NCI-H2029 treated with DMSO at 0.1 percent for 48 hours (cell line): Measurements from ENCODE around the gene TMSB15C.
A peak's percentile ranks its signal among the peaks of the same experiment; 100 is the strongest.
"Not testable (repeated sequence)": the region's sequence is repeated elsewhere in the genome, so short reads cannot be mapped to it uniquely, and the experiment has no call there.

ENCODE experiments used
- DNase-seq: peaks from one replicate; lab custom pipeline; 2025; lab: John Stamatoyannopoulos, UW

TMSB15C gene

DNA sequence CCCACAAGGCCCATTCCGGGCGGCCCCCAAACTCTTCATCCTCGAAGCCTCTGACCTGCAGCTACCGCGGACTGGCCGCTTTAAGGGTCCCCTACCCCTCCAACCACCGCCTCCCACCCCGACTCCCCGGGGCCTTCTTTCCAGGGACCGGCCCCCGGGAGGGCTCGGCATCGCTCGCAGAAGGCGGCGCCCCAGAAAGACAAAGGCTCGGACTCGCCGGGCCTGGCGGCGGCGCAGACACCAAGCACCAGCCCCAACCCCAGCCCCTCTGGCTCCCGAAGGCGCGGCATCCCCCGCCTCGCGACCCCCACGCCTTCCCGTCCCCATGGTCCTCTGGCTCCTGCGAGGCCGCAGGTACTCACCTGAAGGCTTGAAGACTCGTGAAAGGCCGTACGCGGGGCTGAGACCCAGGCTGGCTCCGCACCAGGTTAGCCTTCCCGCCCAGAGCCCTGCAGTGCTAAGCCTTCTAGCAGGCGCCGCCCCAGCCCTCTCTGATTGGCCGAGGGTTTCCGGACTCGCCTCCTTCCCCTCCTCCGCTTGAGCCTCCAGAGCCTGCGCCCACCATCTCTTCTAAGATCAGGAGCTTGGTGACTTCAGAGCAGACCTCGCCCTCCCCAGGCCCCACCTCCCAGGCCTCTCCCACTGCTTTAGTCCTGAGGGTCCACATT is at the start of gene TMSB15C:
TMSB15C (minus strand) TSS at position 459 of the 668 bp plus-strand sequence.
- not testable (repeated sequence) for DNase-seq

DNA sequence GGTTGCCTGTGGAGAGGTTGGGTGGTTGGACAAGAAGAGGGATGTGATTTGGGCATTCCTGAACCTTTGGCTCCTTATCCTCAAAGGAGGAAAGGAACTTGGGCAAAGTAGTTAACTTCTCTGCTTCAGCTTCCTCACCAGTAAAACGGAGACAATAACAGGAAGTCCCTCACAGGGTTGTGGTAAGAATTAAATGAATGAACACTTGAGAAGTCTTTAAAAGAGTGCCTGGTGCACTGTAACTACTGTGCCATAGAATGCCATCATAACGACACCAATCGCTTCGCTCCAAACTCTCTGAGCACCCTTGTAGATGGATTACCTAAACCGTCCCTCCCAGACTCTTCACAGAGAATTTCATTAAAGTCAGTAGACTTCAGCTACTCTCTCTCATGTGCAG is 46.8 kb upstream of the TMSB15C start:
- no peak for DNase-seq

DNA sequence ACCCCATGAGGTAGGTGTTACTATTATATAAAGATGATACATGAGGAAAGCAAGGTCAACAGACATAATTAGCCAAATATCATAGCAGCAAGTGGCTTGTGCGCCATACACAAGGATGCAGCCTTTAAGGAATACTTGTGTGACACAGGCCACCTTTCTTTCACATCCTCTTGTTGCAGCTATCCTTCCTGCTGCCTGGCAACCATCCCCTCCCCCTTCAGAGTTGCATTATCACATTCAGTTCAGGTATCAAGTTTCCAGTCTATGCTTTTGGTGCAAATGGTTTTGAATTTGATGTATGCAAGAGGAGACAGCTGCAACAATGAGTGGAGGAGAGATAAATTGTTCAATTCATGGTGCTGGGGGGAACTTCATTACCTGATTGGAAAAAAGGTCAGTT is 42.7 kb upstream of the TMSB15C start:
- no peak for DNase-seq

DNA sequence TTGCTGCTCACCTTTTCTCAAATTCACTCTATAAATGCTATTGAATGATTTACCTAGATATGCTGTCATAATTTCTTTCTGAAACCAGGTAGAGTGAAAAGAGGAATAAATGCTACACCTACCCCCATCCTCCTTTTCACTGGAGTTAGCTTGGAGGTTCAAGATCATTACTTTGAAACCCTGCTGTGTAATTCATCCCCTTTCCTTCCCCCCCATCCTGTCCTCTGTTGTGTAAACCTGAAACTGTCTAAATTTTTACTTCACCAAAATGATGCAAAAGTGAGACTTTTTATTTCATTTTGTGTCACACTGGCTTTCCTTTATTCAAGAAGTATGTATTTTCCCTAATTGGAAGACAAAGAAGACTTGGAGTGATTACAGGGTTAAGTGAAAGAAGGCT is 41.7 kb upstream of the TMSB15C start:
- no peak for DNase-seq

DNA sequence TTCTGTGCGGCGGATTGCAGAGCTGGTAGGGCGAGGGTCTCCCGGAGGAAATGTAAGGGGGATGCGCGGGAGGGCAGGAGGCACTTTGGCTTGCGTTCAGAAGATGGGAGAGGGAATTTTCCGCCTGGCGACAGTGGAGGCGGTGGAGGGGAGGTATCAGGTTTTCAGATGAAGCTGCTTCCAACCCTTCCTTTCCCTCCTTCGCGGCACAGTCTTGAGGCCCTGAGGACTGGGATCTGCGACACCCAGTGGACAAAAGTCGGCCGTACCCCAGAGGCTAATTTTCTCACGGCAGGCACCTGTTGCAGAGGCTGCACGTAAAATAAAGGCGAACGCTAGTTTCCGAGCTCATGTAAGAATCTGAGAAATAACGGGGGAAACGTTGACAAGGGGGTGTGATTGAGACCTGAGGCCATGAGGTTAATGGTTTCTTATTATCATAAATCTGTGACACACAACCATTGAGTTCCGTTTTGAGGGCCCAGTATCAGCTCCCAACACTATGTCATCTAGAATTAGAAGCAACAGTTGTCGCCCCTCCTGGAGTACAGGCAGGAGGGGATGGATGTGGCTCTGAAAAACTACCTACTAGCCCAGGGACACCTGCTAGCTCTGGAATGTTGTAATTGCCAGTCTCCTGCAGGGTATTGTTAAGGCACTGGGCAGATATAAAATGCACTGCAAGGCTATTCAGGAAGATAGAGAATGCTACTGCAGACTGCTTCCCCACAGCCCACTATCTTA is 37.4 kb upstream of the TMSB15C start:
- no peak for DNase-seq

DNA sequence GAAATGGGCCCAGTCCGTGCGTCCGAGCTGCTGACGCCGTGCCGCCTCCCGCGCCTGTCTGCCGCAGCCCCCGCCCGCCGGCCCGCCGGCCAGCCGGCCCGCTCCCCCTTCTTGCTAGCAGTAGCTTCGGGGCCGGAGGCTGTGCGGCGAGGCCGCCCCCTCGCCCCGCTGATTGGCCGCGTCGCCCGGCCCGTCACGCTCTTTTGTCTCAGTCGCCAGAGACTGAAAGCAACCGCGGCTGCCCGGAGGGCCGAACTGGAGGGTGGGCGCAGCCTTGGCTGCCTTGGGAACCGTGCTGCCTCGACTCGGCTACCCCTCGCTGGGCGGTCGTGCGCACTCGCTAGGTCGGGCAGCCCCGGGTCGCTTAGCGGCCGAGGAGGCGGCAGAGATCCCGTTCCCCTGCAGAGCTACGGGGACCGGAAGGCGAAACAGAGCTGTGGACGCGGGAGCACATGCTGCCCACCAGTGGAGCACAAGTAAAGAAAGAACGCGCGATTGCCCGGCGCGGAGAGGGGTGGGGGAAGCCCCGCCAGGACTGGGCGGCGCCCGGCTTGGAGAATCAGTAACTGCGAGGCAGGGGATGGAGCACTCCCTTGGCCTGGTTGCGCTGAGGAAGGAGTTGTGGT is 36.4 kb upstream of the TMSB15C start, which contains the start of gene ZCCHC18:
ZCCHC18 (plus strand) TSS at position 198 of the 626 bp plus-strand sequence. CDS start 1,589 bp downstream, outside the sequence.
- peak; percentile 0 for DNase-seq

DNA sequence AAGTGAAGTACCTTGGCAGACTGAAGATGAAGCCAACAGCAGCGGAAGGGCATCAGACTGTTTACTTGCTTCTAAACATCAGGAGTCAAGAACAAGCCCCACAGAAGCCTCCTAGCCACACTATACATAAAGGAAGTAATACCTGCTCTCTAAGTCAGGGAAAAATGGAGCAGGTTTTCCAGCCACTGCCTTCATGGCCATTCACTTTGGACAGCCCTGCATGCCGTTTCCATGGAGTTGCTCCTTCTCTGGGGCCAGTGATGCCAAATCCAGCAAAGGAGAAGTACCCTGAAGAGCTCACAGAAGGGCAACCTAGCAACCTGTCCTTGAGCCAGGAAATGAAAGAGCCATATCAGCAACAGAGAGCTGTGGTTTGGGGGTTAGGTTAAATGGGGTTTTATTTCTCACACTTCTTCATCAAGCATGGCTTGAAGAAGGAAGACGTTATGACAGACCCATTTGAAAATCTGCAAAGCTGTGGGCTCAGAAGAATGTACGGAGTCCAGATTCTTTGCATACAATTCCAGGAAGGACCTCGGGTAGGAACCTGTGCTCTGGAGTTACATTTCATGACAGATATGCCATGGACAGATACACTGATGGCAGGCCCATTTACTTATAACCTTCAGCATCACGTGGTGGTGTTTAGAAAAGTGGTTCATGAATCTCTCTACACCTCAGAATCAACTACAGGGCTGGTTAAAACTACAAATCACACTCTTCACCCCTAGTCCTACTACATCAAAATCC is 34.6 kb upstream of the TMSB15C start:
- not testable (repeated sequence) for DNase-seq

DNA sequence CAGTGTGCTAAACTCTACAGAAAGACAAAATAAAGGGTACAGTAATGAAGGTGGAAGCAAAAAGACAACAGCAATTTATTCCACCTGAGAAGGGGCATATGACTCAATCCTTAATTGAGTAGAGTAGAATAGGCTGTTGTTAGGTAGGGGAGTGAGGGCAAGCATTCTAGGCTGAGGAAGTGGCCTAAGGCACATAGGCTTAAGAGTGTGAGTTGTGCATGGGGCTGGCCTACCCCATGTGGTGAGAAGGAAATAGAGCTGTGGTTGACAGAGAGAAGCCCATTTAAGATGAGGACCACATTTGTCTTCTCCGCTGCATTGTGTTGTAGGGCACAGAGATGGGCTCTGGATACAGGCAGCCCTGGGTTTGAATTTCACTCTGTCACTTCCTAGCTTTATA is 32.9 kb upstream of the TMSB15C start:
- no peak for DNase-seq

DNA sequence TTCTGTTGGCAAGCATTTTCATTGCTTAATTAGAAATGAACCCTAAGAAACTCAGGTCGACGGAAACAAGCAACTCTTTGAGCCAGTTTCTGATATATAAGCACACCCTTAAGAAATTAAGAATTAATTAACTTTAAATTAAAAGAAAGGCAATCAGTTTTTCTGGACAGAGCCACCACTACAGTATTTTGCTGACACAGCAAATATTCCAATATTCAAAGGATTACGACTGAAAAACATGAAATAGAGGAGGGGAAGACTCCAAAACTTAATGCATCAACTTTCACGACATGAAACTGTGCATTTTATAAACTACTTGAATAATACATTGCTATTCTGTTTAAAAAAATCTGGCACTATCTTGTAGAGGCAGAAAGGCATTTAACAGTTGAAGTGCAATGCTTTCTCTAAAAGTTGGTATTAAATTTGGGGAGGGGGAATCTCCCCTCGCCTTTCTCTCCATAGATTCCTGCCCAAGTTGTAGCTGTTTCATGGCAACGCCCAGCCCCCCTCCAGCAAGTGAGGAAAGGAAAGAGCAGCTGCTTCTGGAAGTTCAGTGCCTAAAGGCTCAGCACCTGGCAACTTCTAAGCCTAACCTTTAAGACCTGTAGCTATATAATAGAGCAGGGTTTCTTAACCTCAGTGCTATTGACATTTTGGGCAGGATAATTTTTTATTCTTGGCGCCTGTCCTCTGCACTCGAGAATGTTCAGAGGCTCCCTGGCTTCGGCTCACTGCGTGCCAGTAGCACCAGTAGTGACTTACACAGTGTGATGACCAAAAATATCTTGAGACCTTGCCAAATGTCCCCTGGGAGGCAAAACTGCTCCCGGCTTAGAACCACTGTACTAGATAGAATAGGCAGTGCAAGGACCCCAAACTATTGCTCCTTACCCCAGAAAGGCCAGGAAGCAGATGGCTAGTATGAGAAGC is 29.6 kb upstream of the TMSB15C start:
- no peak for DNase-seq

DNA sequence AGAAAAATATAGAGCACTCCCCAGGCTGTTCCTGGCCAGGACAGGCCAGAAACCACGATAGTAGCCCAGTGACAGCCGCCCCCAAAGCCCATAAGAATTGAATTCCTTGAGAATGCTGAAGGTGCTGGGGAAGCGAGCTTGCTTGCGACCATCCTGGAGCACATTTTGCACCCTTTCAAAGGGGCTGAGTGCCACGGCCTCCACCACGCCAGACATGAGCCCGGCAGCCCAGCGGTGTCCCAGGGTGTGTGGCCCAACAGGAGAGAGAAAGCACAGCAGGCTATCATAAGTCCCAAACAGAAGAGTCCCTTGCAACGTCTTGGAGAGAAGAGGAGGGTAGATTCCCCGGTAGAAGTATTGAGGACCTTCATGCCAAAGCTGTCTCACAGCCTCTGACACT is 28.6 kb upstream of the TMSB15C start:
- no peak for DNase-seq

DNA sequence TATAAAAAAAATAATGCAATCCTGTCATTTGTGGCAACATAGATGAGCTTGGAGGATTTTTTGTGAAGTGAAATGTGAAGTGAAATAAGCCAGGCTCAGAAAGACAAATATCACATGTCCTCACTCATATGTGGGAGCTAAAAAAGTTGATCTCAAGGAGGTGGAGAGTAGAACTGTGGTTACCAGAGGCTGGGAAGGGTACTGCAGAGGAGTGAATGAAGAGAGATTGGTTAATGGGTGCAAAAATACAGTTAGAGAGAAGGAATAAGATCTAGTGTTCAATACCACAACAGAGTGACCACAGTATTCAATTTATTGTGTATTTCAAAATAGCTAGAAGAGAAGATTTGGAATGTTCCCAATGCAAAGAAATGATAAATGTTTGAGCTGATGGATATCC is 22.9 kb upstream of the TMSB15C start:
- DNase-seq, result no peak

DNA sequence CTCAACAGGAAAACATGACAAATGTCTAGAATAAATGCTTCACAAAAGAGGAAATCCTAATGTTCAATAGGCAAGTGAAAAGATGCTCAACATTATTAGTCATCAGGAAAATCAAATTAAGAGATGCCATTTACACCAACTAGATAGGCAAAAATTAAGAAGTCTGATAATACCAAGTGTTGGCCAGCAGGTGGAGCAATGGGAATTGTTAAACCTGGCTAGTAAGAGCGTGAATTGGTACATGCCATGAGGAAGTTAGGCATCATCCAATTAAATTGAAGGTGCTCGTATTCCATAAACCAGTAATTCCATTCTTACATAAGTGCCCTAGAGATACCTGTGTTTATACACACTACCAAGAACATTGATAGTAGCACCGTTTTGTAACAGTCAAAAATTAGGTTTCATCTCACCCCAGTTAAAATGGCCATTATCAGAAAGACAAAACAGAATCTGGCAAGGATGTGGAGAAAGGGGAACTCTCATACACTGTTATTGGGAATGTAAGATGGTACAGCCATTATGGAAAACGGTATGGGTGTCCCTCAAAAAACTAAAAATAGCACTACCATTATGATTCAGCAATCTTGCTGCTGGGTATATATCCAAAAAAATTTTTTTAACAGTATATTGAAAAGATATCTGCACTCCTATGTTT is 22.2 kb upstream of the TMSB15C start:
- DNase-seq, result peak; percentile 14

DNA sequence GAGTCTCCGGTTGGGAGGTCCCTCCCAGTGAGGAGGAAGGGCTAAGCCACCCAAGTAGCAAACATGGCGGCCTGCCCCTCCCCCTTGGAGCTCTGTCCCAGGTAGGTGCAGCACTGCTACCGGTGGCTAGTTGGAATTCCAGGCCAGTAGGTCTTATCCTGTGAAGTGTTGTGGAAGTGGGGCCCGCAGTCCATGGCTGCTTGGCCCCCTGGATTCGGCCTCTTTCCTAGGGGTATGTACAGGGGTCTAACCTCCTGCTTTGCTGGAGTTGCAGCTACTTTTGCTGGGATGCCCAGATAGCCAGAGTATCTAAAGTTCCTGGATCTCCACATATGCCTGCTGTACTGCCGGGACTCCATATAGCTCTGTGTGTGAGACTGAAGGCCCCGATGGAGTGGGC is 9.9 kb upstream of the TMSB15C start:
- no peak for DNase-seq

DNA sequence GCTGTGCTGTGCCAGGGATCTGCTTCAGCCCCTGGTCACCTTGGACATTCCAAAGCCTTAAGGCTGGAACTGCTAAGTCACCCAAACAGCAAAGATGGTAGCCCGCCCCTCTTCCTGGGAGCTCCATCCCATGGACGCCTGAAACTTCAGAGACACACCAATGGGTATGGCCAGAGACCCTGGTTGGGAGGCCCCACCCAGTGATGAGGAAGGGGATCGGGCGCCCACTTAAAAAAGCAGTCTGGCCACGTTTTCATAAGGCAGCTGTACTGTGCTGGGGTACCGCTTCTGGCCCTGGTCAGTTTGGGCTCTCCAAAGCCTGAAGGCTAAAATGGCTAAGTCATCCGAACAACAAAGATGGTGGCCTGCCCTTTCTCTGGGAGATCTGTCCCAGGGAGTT is 9.4 kb upstream of the TMSB15C start:
- DNase-seq, result no peak

DNA sequence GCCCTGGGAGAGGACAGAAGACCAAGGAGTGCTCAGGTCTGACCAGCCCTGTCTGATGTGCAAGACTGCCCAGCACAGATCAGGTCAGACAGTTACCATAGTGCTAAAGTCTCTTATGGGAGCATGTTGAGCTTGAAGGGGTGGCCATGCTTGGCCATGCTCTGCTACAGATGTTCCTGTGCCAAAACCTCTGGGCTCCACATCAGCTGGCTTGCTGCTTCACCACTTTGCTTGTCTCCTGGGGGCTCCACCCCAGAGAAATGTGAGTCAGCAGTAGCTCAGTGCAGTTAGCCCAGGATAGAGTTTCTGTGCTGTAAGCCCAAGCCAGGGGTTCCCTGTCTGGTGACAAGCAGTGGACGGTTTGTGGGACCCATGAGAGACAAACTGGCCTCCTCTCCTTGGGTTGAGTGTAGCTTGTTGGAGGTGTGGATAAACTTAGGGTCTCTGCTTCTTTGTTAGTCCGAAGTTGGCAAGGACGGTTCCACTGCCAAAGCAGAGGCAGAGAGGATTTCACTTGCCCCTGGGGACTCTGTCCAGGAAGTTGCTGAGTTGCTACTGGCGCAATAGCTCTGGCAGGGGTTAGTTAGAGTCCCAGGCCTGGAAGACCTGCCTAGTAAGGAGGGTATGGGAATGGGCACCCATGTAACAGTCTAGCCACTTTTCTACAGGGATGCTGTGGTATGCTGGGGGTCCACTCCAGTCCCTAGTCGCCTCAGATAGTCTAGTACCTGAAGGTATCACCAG is 8.7 kb upstream of the TMSB15C start:
- no peak for DNase-seq

DNA sequence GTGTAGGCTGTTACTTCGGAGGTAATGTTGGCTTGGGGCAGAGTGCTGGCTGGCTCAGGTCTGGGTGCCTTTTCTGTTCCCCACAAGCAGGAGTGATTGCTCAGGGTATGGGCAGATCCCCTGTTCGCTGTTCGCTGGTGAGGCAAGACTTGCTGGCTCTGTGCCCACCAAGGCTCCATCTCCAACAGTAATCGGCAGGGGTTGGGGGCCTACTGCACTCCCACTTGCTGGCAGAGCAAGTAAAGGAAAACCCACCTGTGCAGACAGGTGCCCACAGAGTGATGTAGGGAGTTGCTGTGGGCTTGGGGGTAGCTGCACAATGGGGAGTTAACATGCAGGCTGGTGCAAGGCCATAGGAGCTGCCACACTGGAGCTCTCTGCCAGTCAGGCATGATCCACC is 8.0 kb upstream of the TMSB15C start:
- DNase-seq, result no peak

DNA sequence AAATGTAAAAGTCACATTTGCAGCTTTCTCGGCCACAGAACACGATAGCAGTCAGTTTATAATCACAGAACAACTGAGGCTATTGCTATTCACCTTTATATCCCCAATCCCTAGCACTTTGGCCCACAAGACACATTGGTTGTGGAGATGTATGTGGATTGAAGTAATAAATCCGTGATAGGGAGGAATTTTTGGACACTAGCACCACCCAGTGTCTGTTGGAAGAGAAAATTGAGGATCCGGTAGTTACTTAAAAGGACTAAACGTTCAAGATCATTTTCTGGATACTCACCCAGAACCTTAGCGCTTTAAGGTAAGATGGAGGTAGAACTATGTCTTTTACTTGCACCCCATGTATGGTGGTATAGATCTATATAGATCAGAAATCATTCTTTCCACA is 1.8 kb upstream of the TMSB15C start:
- DNase-seq, result not testable (repeated sequence)

DNA sequence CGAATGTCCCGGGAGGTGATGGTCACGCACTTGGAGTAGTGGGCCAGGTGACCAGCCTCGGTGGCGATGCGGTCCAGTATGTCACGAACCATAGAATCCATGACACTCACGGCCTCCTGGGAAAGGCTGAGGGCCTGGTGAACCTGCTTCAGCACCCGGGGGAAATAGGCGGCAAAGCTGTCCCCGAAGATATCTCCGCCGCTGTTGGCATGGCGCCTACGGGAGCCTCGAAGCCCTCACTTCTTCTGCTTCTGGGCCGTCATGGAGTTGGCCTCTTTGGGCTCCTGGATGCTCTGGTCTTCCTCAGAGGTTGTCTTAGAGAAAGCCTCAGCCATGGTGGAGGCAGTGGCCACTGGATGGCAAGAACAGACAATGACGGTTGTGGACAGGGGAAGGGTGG is 13.4 kb downstream of the TMSB15C start:
- DNase-seq, result not testable (repeated sequence)

DNA sequence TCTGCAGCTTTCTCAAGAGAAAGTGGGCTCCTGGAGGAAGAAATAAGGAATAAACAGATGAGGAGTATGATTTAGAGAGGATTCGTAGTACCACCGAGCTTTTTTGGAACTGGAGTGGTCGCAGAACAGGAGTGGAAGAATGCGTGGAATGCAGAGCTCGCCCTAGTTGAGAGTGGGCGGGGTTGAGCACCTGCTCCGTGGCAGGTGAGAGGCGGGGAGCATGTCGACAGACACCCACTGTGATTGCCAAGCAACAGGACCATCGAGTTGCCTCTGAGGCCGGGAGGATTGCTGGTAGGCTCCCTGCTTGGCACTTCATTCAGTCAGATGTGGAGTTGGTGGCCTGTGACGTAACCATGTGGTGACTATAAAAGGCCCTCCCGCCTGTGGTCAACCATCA is 21.1 kb downstream of the TMSB15C start:
- not testable (repeated sequence) for DNase-seq

DNA sequence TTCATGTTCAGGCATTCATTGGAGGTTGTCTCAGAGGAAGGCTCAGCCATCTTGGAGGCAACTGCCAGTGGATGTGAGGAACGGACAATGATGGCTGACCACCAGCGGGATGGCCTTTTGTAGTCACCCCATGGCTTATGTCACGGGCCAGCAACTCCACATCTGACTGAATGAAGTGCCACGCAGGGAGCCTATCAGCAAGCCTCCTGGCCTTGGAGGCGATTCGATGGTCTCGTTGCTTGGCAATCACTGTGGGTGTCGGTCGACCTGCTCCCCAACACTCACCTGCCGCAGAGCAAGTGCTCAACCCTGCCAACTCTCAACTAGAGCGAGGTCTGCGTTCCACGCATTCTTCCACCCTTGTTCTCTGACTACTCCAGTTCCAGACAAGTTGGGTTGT is 28.9 kb downstream of the TMSB15C start:
- no peak for DNase-seq
